ENCODE data around the gene AURKA.

DNA sequence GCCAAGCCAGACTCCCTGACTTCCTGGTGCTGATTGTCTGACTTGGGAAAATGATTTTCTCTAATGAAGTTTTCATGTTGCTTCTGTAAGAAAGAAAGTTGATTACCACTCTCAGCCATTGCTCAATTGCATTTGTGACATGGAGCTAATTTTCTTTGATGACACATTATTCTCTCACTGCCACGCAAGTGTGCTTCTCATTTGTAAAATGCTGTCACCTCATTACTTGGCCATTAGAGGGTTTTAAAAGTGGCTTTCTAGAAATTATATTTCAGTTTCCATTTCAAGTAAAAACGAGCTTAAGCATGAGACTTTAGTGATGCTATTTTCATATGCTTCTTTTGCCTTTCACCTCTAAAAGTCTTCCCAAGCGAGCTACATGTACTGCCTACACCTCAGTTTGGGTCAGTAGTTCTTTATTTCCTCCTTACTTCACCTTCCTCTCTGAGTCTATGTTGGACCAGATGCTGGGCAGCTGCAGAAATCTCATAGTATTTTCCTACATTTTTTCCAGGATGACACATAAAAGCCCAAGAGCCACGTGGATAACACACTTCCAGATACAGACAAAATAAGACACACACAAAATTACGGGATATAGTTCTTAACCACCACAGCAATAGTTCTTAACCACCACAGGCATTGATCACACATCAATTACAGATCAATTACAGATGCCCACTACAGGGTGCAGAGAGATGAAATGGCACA, 39.5 kb downstream of the AURKA start:
- TF ChIP-seq, protein P1, sequence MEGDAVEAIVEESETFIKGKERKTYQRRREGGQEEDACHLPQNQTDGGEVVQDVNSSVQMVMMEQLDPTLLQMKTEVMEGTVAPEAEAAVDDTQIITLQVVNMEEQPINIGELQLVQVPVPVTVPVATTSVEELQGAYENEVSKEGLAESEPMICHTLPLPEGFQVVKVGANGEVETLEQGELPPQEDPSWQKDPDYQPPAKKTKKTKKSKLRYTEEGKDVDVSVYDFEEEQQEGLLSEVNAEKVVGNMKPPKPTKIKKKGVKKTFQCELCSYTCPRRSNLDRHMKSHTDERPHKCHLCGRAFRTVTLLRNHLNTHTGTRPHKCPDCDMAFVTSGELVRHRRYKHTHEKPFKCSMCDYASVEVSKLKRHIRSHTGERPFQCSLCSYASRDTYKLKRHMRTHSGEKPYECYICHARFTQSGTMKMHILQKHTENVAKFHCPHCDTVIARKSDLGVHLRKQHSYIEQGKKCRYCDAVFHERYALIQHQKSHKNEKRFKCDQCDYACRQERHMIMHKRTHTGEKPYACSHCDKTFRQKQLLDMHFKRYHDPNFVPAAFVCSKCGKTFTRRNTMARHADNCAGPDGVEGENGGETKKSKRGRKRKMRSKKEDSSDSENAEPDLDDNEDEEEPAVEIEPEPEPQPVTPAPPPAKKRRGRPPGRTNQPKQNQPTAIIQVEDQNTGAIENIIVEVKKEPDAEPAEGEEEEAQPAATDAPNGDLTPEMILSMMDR (IDR thresholded peaks at IDR 0.05 in 4 of 5, conservative IDR thresholded peaks at IDR 0.05 in 1 of 5): no peak
- no peak for TF ChIP-seq POLR2A (IDR thresholded peaks at IDR 0.05)

Measured in gastrocnemius medialis (tissue), 4 donors.